ENCODE measurements around the gene BOD1L1.

Gene BOD1L1

GRCh38 chr4:13524504-13525243, 102.9 kb downstream of the BOD1L1 start:
- peak; percentile 34 for DNase-seq (ENCODE audit: low spot score)

DNA sequence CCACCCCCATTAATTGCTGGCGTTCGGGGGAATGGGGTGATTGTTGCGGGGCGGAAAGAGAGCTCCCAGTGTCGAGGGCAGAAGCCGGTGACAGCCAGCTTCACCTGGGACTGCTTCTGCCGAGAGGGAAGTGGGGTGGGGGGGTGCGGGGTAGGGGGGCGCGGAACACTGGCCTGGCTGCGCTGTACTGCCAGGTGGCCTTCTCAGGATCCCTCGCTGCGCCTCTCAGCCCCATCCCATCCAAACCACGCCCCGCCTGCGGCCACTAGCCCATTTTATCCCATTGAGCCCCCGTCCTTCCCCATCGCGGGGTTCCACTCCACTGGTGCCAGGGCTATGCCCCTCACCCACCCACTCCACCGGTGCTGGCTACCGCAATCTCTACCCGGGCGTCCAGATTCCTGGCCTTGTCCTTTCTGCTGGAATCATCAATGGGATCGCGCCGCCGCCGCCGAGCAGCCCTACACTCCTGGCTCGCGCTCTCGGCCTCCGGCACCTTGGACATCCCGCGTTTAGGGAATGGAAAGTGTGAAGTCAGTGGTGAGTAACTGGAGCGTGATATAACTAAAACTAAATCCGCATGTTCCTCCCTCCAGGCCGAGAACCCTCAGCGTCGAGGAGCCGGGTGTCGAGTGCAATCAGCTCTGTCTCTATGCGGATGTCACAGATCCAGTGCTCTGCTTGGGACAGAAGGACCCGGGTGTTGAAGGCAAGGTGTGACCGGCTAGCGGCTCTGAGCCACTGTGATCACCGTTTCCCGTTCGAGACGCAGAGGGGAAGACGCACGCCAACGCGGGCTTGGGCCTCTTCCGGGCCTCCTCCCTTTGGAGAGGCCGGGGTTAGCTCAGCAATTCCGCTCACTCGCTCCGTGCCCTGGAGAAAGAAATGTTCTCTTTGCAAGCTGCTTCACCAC, 103.7 kb downstream of the BOD1L1 start:
- no peak for DNase-seq (ENCODE audit: low spot score)

DNA sequence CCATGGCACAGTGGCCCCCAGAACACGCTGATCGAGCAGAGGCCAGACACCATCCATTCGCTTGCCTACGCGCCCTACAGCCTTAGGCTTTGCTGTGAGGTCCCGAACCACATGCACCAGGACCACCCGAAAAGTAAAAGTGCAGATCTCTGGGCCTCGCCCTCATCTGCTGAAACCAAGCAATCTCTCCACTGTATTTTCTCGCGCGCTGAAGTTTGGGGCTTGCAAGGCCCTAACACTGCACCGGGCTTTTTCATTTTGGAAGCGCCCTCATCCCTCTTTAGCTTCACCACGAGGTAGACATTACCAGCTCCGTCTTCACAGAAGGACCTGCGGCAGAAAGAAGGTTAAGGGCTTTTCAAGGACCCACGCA, 104.4 kb downstream of the BOD1L1 start:
- no peak for DNase-seq (ENCODE audit: low spot score)

GRCh38 chr4:13522282-13523104, 105.0 kb downstream of the BOD1L1 start:
- DNase-seq (ENCODE audit: low spot score): peak; percentile 13

- DNase-seq (ENCODE audit: low spot score): no peak
These were observed 106.5 kb downstream of the BOD1L1 start for GRCh38 chr4:13521047-13521446.
